Loucy (cell line): ENCODE results near the gene HOXA3.

ENCODE experiments used
- H2AFZ ChIP-seq: fragments of 200-600 bp; sonication (generic); 2 replicates; pipeline ENCODE4 v1.6.0; 2016; ENCODE audit warnings: antibody characterized with exemption, mild to moderate bottlenecking, low read length, moderate library complexity
- H3F3A ChIP-seq: fragments of 200-600 bp; 2 replicates; pipeline ENCODE4 v1.6.0; 2016; ENCODE audit warnings: antibody characterized with exemption, low read depth, mild to moderate bottlenecking
- H3K27me3 ChIP-seq: fragments of 200-600 bp; sonication (generic); 2 replicates; pipeline ENCODE4 v1.6.1; 2014; ENCODE audit warnings: low read length, mild to moderate bottlenecking; ENCODE audit not compliant: insufficient read depth, poor library complexity, severe bottlenecking
- H3K36me3 ChIP-seq: fragments of 200-600 bp; sonication (generic); 2 replicates; pipeline ENCODE4 v1.6.1; 2016; ENCODE audit warnings: low read length; ENCODE audit not compliant: insufficient read depth
- H3K4me1 ChIP-seq: fragments of 200-600 bp; sonication (generic); 2 replicates; pipeline ENCODE4 v1.5.1; 2014; ENCODE audit warnings: low read length, mild to moderate bottlenecking; ENCODE audit not compliant: insufficient read depth, poor library complexity, severe bottlenecking
- H3K4me2 ChIP-seq: fragments of 200-600 bp; sonication (generic); 2 replicates; pipeline ENCODE4 v1.6.0; 2014; ENCODE audit warnings: antibody characterized with exemption, low read length, low read depth, mild to moderate bottlenecking; ENCODE audit not compliant: poor library complexity, severe bottlenecking
- H3K4me3 ChIP-seq: fragments of 200-600 bp; sonication (generic); 2 replicates; pipeline ENCODE4 v1.5.1; 2014; ENCODE audit warnings: low read length, mild to moderate bottlenecking, mixed read lengths; ENCODE audit not compliant: poor library complexity, severe bottlenecking
- H3K79me2 ChIP-seq: fragments of 200-600 bp; sonication (generic); 2 replicates; pipeline ENCODE4 v1.6.1; 2014; ENCODE audit warnings: low read length; ENCODE audit not compliant: insufficient read depth
- H3K9ac ChIP-seq: fragments of 200-600 bp; sonication (generic); 2 replicates; pipeline ENCODE4 v1.6.0; 2014; ENCODE audit warnings: mild to moderate bottlenecking, low read depth, low read length, moderate library complexity; ENCODE audit not compliant: poor library complexity, severe bottlenecking
- H3K9me2 ChIP-seq: fragments of 200-600 bp; sonication (generic); replicated peaks from 2 replicates; pipeline ENCODE4 v1.6.1; 2016; ENCODE audit warnings: low read depth, low read length, mixed read lengths
- H3K9me3 ChIP-seq: fragments of 200-600 bp; sonication (generic); 2 replicates; pipeline ENCODE4 v1.6.1; 2014; ENCODE audit warnings: mild to moderate bottlenecking, antibody characterized with exemption, low read length, low read depth; ENCODE audit not compliant: insufficient read depth
- H4K20me1 ChIP-seq: fragments of 200-600 bp; sonication (generic); 2 replicates; pipeline ENCODE4 v1.6.0; 2014; ENCODE audit warnings: antibody characterized with exemption, low read length, mild to moderate bottlenecking; ENCODE audit not compliant: insufficient read depth, poor library complexity, severe bottlenecking
- CTCF ChIP-seq: fragments of 200-600 bp; sonication (generic); conservative IDR thresholded peaks from 2 replicates; pipeline ENCODE4 v1.5.1; 2014; ENCODE audit warnings: mild to moderate bottlenecking, antibody characterized with exemption, low read length
- EZH2phosphoT487 ChIP-seq: fragments of 200-600 bp; IDR thresholded peaks from 2 replicates; pipeline ENCODE4 v1.6.1; 2018; ENCODE audit warnings: antibody characterized with exemption, mild to moderate bottlenecking, moderate library complexity, borderline replicate concordance

The HOXA3 gene

GRCh38 chr7:27184337-27185012 is 32.1 kb upstream of the HOXA3 start:
- Histone ChIP-seq H3K4me1 (peaks cover 53% of the 10 kb centered on the region), H3K9ac (peak overlapping the region; percentile 99), H3K9me3 (no peaks in the 10 kb centered on the region), H3K4me2 (peak overlapping the region; percentile 98), H4K20me1 (peaks cover 48% of the 10 kb centered on the region), H3F3A (peaks cover 8% of the 10 kb centered on the region; the same call in 1 of the 2 replicates), H3K79me2 (peaks cover 100% of the 10 kb centered on the region), H2AFZ (no peak overlapping the region), H3K27me3 (peaks cover 32% of the 10 kb centered on the region), H3K4me3 (peak overlapping the region; percentile 91), H3K36me3 (no peaks in the 10 kb centered on the region), H3K9me2 (no peaks in the 10 kb centered on the region)
- TF ChIP-seq CTCF (no peak), EZH2phosphoT487 (no peak)

DNA sequence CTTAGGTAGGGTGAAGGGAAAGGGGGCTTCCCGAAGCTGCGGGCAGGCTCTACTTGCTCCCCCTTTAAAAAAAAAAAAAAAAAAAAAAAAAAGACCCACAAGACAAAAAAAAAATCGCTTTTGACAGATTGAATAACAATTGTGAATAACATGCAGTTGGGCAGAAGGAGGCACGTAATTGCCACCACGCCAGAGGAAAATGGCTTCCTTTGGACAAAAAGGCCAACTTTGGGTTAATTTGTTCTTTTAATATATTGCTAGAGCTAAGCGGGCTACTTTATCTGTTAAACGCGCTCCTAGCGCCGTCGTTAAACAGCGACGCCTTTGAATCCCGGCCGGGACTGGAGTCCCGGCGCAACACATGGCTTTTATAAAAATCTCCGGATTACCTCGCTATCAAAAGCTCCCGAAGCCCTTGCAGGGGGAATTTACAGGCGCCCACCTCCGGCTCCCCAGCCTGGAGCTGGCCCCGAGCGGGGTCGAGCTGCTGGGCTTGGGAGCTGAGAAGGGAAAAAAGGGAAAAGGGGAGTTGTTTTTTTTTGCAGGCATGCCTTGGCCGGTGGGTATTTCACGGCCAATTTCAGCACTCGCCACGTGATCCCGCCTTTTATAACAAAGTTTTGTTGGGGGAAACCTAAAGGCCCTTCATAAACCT is 31.4 kb upstream of the HOXA3 start:
- Histone ChIP-seq H3K9ac (peak overlapping the region; percentile 99), H3K9me3 (no peaks in the 10 kb centered on the region), H3K4me2 (peak overlapping the region; percentile 98), H3K27me3 (peaks cover 39% of the 10 kb centered on the region), H3K4me1 (peaks cover 54% of the 10 kb centered on the region), H2AFZ (no peak overlapping the region), H4K20me1 (peaks cover 55% of the 10 kb centered on the region), H3K4me3 (peak overlapping the region; percentile 91), H3K9me2 (no peaks in the 10 kb centered on the region), H3F3A (peaks cover 8% of the 10 kb centered on the region; the same call in 1 of the 2 replicates), H3K36me3 (no peaks in the 10 kb centered on the region), H3K79me2 (peaks cover 100% of the 10 kb centered on the region)
- TF ChIP-seq CTCF, result no peak
- TF ChIP-seq EZH2phosphoT487, result no peak

DNA sequence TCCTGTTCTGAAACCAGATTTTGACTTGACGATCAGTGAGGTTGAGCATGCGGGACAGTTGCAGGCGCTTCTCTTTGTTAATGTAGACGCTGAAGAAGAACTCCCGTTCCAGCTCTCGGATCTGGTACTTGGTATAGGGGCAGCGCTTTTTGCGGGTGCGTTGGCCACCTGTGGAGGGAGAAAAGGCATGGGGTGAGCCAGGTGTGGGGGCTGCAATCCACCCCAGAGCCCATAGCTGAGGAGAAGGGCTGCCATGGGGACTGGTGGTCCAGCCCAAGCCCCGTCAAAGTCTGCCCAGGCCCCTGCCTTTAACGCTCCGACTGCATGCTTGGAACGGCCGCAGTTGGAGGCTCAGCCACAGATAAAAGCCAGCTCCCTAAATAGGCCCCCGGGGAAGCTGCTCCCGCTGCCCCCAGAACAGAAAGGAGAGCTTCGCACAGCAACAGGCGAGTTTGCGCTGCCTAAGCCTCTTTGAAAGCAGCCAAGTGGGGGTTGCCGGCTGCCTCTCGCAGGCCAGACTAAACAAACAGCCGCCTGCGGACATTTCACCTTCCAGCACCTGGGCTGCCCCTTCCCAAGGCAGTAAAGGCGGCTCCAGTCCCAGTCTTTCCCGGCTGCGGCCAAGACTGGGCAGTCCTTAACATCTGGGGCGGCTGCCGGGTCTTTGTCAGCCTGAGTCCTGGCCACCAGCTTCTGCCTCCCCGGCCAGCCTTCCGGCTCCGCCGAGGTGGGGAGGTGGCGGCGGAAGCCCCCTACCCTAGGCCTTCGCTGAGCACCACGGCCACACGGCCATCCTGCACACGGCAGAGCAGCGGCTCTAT is 30.7 kb upstream of the HOXA3 start:
- Histone ChIP-seq H3K36me3 (no peaks in the 10 kb centered on the region), H2AFZ (no peak overlapping the region), H3K4me1 (peaks cover 60% of the 10 kb centered on the region), H3K4me3 (peak overlapping the region; percentile 91), H3K27me3 (peaks cover 45% of the 10 kb centered on the region), H3K9ac (peak overlapping the region; percentile 99), H3K9me2 (no peaks in the 10 kb centered on the region), H4K20me1 (peaks cover 62% of the 10 kb centered on the region), H3F3A (peaks cover 8% of the 10 kb centered on the region; the same call in 1 of the 2 replicates), H3K79me2 (peaks cover 100% of the 10 kb centered on the region), H3K4me2 (peak overlapping the region; percentile 98), H3K9me3 (no peaks in the 10 kb centered on the region)
- TF ChIP-seq CTCF (no peak), EZH2phosphoT487 (no peak)
